ENCODE data around the gene CAVIN2.
"Not testable (repeated sequence)": the region's sequence is repeated elsewhere in the genome, so short reads cannot be mapped to it uniquely, and the experiment has no call there.

CAVIN2 gene

GRCh38 chr2:191799526-191799925 lies 47.4 kb downstream of the CAVIN2 start:
- DNase-seq, result no peak

DNA sequence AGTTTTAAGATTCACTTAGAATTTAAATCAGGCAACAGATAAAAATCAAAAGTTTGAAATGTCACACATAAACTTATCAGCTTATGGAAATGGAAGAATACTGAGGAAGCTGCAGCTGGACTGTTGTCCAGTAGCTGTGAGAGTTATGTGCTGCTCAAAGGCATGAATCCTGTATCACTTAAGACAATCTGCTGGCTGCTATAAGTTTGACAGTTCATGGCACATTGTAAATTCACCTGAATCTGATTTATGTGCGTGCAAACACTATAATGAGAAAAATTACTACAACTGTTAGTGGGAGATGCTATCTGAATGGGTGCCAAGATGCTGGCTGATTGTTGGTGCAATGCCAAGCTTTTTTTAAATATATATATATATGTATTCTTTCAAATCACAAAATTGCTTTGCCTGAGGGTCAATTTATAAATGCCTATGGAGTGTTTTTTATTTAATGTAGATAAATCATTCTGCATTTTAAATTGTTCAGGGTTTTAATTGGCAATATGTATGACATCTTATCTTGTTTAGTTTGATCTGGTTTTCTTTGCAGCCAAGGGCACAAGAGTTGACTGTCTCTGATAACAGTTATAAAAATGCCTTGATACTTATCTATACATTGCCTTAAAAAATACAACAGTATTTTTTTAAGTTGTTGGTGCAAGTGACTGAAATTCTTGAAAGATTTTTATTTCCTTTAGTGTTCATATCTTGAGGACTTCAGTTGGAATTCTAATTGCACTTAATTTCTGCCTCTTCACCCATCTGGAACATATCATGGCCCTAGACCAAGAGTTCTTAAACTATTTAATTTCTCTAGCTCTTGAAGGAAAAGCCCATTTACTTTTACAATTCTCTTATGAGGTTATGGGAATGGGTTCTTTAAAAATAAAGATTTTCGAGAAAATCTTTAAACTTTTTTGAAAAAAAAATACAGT lies 48.7 kb downstream of the CAVIN2 start:
- no peak for DNase-seq

DNA sequence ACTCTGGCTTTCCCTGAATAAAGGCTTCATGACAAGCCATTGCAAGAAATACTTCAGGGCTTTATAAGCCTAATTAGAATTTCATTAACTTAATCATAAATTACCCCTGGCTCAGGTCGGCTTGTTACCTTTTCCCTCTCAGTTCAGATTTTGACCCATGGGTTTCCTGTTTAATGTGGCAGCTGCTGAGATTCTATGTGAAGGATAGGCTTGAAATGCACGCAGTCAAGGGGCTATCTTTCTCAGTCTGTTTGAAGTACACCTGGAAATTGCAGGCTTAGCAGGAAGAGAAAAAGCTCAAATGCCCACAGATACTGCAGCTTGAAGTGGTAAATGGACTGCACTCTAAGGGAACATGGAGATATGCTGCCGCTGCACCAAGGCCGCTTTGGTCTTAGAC lies 49.4 kb downstream of the CAVIN2 start:
- no peak for DNase-seq

GRCh38 chr2:191795715-191796114 lies 51.2 kb downstream of the CAVIN2 start:
- DNase-seq, result no peak

- no peak for DNase-seq
Observed at GRCh38 chr2:191791953-191792560, 54.8 kb downstream of the CAVIN2 start.

DNA sequence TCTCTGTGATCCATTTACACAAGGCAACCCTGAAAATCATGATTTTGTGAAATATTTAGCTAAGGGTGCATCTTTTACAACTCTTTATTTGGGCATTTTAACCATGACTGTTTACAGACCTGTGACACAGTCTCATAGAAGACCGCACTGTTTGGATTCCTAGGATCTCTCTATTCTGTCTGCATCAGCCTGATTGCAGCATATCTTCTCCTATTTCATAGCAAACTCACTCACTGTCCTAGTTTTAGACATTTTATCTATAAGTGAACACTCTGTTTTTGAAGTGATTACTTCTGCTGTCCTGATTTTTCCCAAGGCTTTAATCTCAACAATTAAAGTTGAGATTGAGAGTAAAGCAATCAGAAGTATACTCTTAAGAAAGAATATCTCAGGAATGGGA lies 56.2 kb downstream of the CAVIN2 start:
- no peak for DNase-seq

DNA sequence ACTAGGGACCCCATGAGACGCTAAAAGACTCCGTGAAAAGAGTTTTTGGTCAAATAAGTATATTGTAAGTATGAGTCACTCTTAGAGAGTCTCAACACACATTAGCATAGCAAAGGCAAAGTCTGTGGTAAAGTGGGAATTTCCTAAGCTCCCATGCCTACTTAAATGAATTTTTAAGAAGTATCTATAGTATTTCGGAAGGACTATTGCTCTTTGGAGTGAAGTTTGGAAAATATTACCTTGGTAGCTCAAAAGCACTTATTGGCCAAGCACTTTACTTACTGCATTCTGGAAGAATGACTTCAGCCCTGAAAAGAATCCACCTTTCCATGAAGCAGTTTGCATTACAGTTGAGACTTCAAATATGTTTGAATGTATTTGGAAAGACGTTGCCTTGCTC lies 57.1 kb downstream of the CAVIN2 start:
- no peak for DNase-seq

DNA sequence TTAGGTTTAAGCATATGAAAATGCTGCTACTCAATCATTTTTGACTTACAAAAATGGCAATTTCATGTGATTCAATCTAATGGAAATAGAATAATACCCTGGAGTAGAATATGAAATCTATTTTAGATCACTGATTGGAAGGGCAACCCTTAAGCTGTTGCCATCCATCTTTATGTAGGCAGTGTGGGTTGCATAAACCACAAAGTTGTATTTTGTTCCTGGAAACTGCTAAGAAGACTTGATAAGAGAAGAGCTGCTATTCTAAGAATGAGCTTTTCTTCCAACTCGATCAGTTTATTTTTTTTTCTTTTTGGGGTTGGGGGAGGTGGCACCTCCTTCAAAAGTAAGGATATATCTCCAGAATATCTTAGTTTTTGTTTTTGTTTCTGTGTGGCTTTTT lies 60.2 kb downstream of the CAVIN2 start:
- no peak for DNase-seq

GRCh38 chr2:191785651-191786050 lies 61.2 kb downstream of the CAVIN2 start:
- not testable (repeated sequence) for DNase-seq
